ENCODE results near the gene STX1A.
"Not testable (repeated sequence)": the region's sequence is repeated elsewhere in the genome, so short reads cannot be mapped to it uniquely, and the experiment has no call there.

Gene STX1A

DNA sequence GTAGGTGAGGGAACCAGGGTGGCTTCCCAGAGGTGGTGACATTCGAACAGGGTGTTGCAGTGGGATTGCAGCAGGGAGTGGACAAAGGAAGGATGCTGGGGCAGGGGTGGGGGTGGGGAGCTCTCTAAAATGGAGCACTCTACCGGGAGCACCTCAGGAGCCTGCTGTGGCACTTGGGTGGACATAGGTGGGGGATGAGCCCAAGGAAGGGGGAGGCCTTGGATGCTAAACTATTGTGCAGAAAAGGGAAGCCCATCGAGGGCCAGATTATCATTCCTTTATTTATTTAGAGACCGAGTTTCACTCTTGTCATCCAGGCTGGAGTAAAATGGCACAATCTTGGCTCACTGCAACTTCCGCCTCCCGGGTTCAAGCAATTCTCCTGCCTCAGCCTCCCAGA is 3.3 kb upstream of the STX1A start:
- TF ChIP-seq, protein P1, sequence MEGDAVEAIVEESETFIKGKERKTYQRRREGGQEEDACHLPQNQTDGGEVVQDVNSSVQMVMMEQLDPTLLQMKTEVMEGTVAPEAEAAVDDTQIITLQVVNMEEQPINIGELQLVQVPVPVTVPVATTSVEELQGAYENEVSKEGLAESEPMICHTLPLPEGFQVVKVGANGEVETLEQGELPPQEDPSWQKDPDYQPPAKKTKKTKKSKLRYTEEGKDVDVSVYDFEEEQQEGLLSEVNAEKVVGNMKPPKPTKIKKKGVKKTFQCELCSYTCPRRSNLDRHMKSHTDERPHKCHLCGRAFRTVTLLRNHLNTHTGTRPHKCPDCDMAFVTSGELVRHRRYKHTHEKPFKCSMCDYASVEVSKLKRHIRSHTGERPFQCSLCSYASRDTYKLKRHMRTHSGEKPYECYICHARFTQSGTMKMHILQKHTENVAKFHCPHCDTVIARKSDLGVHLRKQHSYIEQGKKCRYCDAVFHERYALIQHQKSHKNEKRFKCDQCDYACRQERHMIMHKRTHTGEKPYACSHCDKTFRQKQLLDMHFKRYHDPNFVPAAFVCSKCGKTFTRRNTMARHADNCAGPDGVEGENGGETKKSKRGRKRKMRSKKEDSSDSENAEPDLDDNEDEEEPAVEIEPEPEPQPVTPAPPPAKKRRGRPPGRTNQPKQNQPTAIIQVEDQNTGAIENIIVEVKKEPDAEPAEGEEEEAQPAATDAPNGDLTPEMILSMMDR (IDR thresholded peaks at IDR 0.05; ENCODE audit: extremely low read depth, missing control alignments), result no peak
- no peak for DNase-seq (ENCODE audit: low spot score)

DNA sequence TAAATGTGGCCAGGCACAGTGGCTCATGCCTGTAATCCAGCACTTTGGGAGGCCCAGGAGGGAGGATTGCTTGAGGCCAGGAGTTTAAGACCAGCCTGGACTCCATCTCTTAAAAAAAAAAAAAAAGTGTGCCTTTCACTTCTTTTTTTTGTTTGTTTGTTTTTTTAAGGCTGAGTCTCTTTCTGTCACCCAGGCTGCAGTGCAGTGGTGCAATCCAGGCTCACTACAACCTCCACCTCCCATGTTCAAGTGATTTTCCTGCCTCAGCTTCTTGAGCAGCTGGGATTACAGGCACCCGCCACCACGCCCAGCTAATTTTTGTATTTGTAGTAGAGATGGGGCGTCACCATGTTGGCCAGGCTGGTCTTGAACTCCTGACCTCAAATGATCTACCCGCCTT is 2.7 kb upstream of the STX1A start:
- not testable (repeated sequence) for DNase-seq (ENCODE audit: low spot score)

DNA sequence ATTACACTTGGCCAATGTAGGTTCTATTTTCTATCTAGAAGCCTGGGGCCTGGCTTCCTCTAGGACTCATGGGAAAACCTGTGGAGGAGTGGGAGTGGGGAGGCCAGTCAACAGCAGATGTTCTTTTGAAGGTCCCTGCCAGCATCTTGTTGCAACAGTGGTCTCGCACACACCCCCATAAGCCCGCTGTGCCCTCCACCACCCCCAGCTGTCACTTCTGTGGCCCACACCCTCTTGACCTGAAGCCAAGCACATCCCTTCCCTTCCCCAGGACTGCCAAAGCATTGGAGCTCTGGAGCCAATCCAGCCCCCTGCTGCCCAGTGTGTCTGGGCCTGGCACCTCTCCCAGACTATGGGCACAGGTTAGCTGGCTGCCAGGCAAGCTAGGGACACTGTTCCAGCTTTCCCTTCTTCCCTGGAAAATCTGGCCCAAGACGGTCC is 1.9 kb upstream of the STX1A start:
- no peak for DNase-seq (ENCODE audit: low spot score)

DNA sequence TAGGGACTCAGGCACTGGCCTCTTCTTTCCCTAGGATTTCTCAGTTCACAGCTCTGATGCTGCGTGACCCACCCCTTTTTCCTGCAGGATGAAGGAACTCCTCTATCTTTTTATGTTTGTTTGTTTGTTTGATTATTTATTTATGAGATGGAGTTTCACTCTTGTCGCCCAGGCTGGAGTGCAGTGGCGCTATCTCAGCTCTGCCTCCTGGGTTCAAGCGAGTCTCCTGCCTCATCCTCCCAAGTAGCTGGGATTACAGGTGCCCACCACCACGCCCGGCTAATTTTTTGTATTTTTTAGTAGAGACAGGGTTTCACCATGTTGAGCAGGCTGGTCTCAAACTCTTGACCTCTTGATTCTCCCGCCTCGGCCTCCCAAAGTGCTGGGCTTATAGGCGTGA is 974 bp upstream of the STX1A start:
- not testable (repeated sequence) for DNase-seq (ENCODE audit: low spot score)

More for the DNA sequence above, 1.9 kb upstream of the STX1A start:
- TF ChIP-seq, protein P1 (IDR thresholded peaks at IDR 0.05; ENCODE audit: extremely low read depth, missing control alignments), result no peak

DNA sequence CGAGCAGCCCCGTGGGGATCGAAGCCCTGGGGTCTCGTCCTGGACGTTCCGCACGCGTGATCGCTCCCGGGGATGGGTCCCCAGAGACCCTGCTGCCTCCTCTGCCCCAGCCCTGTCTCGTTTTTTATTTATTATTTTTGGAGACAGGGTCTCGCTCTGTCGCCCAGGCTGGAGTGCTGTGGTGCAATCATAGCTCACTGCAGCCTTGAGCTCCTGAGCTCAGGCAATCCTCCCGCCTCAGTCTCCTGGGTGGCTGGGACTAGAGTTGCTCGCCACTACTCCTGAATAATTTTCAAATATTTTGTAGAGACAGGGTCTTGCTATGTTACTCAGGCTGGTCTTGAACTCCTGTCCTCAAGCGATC is 319 bp upstream of the STX1A start:
- TF ChIP-seq, protein P1 (IDR thresholded peaks at IDR 0.05; ENCODE audit: extremely low read depth, missing control alignments), result no peak
- DNase-seq (ENCODE audit: low spot score), result no peak

DNA sequence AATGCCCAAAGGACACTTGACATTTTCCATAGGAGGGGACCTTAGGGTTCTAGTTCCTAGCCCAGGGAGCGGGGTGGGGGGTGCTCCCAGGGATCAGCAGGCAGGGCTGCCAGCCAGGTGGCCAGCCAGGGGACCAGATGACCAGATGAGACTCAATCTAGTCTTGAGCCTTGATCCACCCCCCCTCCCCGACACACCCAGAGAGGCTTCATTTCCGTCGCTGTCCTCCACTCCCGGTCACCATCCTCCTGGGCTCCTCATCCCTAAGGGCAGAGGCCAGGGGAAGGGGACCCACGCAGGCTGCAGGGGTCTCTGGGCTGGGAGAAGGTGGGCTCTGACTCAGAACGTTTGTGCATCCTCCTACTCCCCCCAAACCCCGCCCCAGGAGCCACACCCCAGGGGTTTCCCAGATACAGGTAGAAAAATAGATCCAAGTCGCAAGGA is 1.0 kb downstream of the STX1A start:
- TF ChIP-seq, protein P1 (IDR thresholded peaks at IDR 0.05; ENCODE audit: extremely low read depth, missing control alignments), result no peak
- no peak for DNase-seq (ENCODE audit: low spot score)

DNA sequence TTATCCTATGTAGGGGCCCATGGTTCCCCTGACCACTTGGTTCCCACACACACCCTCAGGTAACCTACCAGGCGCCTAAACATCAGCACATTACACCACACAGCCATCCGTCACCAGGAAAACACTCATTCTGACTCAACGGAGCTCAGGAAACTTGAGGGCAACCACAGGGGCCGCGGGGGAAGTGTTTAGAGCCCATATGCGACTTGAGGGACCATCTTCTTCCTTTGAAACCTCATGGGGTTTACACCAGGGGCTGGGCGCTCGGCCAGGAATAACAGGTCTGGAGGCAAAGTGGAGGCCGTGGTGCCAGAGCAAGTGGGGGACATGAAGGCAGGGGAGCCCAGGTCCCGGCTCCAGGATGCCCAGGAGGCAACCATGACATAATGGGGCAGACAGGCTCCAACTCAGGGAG is 1.5 kb downstream of the STX1A start:
- TF ChIP-seq, protein P1 (IDR thresholded peaks at IDR 0.05; ENCODE audit: extremely low read depth, missing control alignments), result no peak
- DNase-seq (ENCODE audit: low spot score), result no peak

DNA sequence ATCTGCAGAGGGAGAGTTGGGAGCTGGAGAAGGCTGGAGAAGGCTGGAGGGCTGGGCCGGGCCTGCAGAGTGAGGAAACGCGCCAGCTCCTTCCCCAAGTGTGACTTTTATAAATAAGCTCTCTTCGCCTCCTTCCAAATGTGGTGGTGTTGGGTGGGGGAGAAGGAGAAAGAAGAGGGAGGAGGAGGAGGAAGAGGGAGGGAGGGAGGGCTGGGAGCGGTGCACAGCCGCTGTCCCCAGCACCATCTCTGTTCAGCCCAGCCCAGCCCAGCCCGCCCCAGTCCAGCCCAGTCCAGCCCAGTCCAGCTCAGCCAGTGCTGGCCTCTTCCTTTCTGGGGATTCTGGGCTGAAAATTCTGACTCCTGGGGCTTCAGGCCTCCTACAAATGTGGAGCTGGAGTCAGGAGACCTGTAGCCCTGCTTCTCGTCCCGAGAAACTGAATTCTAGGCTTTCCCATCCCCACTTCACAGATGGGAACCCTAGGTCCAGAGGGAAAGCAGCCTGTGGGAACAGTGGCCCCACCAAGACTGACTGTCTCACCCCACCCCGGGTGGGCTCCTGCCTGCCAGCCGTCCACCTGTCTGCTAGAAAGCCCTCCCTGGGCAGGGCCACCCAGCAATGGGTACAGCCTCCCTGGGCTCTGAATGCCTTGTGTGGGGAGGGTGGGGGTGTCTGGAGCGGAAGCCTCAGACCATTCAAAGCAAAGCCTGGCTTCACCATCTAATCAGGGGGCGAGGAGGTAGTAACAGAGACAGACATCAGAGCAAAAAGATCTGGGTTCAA is 2.3 kb downstream of the STX1A start:
- TF ChIP-seq, protein P1 (IDR thresholded peaks at IDR 0.05; ENCODE audit: extremely low read depth, missing control alignments), result no peak
- DNase-seq (ENCODE audit: low spot score), result no peak
